ENCODE data around the gene NHLRC2. TPM values are rescaled to one million over a fixed set of nuclear protein-coding genes. Genes with fewer than 3 reads are reported as not detected.

The NHLRC2 gene
- total and polyA plus RNA-seq, 2 of the 13 experiments (the other 11 are each of a cell fraction or from before 2014, with no cell fraction given): 7.6 to 12.7 TPM

- peak; percentile 82 for TF ChIP-seq HOXA3 (CRISPR knock-in tag; IDR thresholded peaks at IDR 0.05)
- 0 out of 2 replicates have a peak, but pooled peaks have one; percentile 16 for TF ChIP-seq ZNF772 (CRISPR knock-in tag; IDR thresholded peaks at IDR 0.05)
- peak; percentile 59 for TF ChIP-seq HNRNPLL (IDR thresholded peaks at IDR 0.05; ENCODE audit: low read depth, low read length, poor library complexity, severe bottlenecking)
- 0 out of 2 replicates have a peak, but pooled peaks have one; percentile 11 for TF ChIP-seq ZNF770 (CRISPR knock-in tag; IDR thresholded peaks at IDR 0.05)
- peak; percentile 82 for TF ChIP-seq ZBTB7B (CRISPR knock-in tag; IDR thresholded peaks at IDR 0.05)
- no peak for TF ChIP-seq TCF7 (IDR thresholded peaks at IDR 0.05; ENCODE audit: low read depth)
- TF ChIP-seq ZBTB46 (CRISPR knock-in tag; IDR thresholded peaks at IDR 0.05; ENCODE audit: borderline replicate concordance): no peak
- TF ChIP-seq ZNF841 (CRISPR knock-in tag; IDR thresholded peaks at IDR 0.05; ENCODE audit: borderline replicate concordance): 0 out of 2 replicates have a peak, but pooled peaks have one; percentile 76
- TF ChIP-seq ZNF570 (CRISPR knock-in tag; IDR thresholded peaks at IDR 0.05; ENCODE audit: borderline replicate concordance): no peak
- no peak for TF ChIP-seq ZNF432 (CRISPR knock-in tag; IDR thresholded peaks at IDR 0.05; ENCODE audit: borderline replicate concordance)
- 0 out of 2 replicates have a peak, but pooled peaks have one; percentile 15 for TF ChIP-seq RXRB (CRISPR knock-in tag; IDR thresholded peaks at IDR 0.05; ENCODE audit: borderline replicate concordance)
- TF ChIP-seq KAT7 (CRISPR knock-in tag; IDR thresholded peaks at IDR 0.05; ENCODE audit: borderline replicate concordance): peak; percentile 81; the same call in 1 of the 2 replicates
- peak; percentile 54 to 74; a peak in 3 of 4 replicates for TF ChIP-seq POLR2A (IDR thresholded peaks at IDR 0.05; ENCODE audit: insufficient read depth in 1 of 2, low read depth in 2 of 2, low read length in 2 of 2)
- TF ChIP-seq TBX2 (CRISPR knock-in tag; IDR thresholded peaks at IDR 0.05; ENCODE audit: borderline replicate concordance): peak; percentile 54; the same call in 1 of the 2 replicates
- TF ChIP-seq KMT2B (CRISPR knock-in tag; IDR thresholded peaks at IDR 0.05): peak; percentile 85; the same call in 1 of the 2 replicates
- TF ChIP-seq MLLT10 (CRISPR knock-in tag; IDR thresholded peaks at IDR 0.05): no peak
- peak; percentile 74; the same call in 1 of the 2 replicates for TF ChIP-seq ZNF746 (CRISPR knock-in tag; IDR thresholded peaks at IDR 0.05)
- TF ChIP-seq KDM5A (IDR thresholded peaks at IDR 0.05; ENCODE audit: borderline replicate concordance, low read length): no peak; the same call in 1 of the 2 replicates
- peak; percentile 37; the same call in 1 of the 2 replicates for TF ChIP-seq FOXO1 (CRISPR knock-in tag; IDR thresholded peaks at IDR 0.05)
- TF ChIP-seq MXD4 (CRISPR knock-in tag; IDR thresholded peaks at IDR 0.05): no peak; the same call in 1 of the 2 replicates
- TF ChIP-seq ZFY (CRISPR knock-in tag; IDR thresholded peaks at IDR 0.05): peak; percentile 92; the same call in 1 of the 2 replicates
- TF ChIP-seq ZNF773 (CRISPR knock-in tag; IDR thresholded peaks at IDR 0.05; ENCODE audit: borderline replicate concordance): no peak
- TF ChIP-seq DR1 (CRISPR knock-in tag; IDR thresholded peaks at IDR 0.05): peak; percentile 28; the same call in 1 of the 2 replicates
- TF ChIP-seq ZNF264 (CRISPR knock-in tag; IDR thresholded peaks at IDR 0.05): 0 out of 2 replicates have a peak, but pooled peaks have one; percentile 25
- TF ChIP-seq ZNF501 (CRISPR knock-in tag; IDR thresholded peaks at IDR 0.05): peak; percentile 38; the same call in 1 of the 2 replicates
- 0 out of 2 replicates have a peak, but pooled peaks have one; percentile 13 for TF ChIP-seq CREM (IDR thresholded peaks at IDR 0.05)
- TF ChIP-seq CREM (CRISPR knock-in tag; IDR thresholded peaks at IDR 0.05): no peak
- peak; percentile 39; the same call in 1 of the 2 replicates for TF ChIP-seq ZNF709 (CRISPR knock-in tag; IDR thresholded peaks at IDR 0.05)
Observed at GRCh38 chr10:113854761-113855588, 514 bp downstream of the NHLRC2 start (continued).
